Endothelial cell of umbilical vein (primary cell): ENCODE results near the gene CADM4. TPM values are rescaled to one million over a fixed set of nuclear protein-coding genes. Genes with fewer than 3 reads are reported as not detected.

Experiments
- BruUV-seq: library from RNA; stranded (reverse); fragments of 400-500 nt; replicated peaks from 2 replicates; lab custom pipeline; 2021; lab: Mats Ljungman, UMichigan
- CTCF ChIA-PET: fragments of 300-600, 350-600 bp; sonication (Branson Sonifier 250); formaldehyde crosslinking; loops from one replicate; lab custom pipeline; 2021; ENCODE audit warnings: antibody characterized with exemption, inconsistent platforms; lab: Charles Lee
- POLR2A ChIA-PET: fragments of 300-600, 350-600 bp; sonication (Branson Sonifier 250); formaldehyde crosslinking; loops from one replicate; lab custom pipeline; 2021; ENCODE audit warnings: antibody characterized with exemption, inconsistent platforms; lab: Charles Lee
- DNase-seq: peaks from one replicate; pipeline ENCODE4 v3.0.0-alpha.2; 2011; ENCODE audit warnings: low read depth, low spot score
- FAIRE-seq: peaks from 2 replicates; lab custom pipeline; 2011; peaks lifted over from hg19 to GRCh38; lab: Jason Lieb, UNC
- H2AFZ ChIP-seq: 2 replicates; pipeline ENCODE4 v1.6.0; 2012; ENCODE audit warnings: low read depth, low read length, control low read depth, inconsistent platforms
- H3K27ac ChIP-seq: 2 replicates; pipeline ENCODE4 v1.5.1; 2011; ENCODE audit warnings: low read depth, mild to moderate bottlenecking, control low read depth, low read length, moderate library complexity; ENCODE audit not compliant: insufficient read depth
- H3K27me3 ChIP-seq, 2 experiments: 2 replicates each; pipeline versions ENCODE4 v1.6.0 to v1.6.1; 2011; ENCODE audit warnings: low read length in 2 of 2, mixed read lengths in 1 of 2; ENCODE audit not compliant: control insufficient read depth in 2 of 2, insufficient read depth in 2 of 2
- H3K36me3 ChIP-seq, 2 experiments: 2 replicates in 1 of 2; 3 replicates in 1 of 2; pipeline ENCODE4 v1.5.1; 2011; ENCODE audit warnings: low read length in 2 of 2, mild to moderate bottlenecking in 1 of 2, moderate library complexity in 1 of 2; ENCODE audit not compliant: control insufficient read depth in 2 of 2, insufficient read depth in 2 of 2; ENCODE audit errors: extremely low read depth in 1 of 2
- H3K4me1 ChIP-seq: 3 replicates; pipeline ENCODE4 v1.5.1; 2011; ENCODE audit warnings: mild to moderate bottlenecking, low read length; ENCODE audit not compliant: control insufficient read depth, insufficient read depth; ENCODE audit errors: extremely low read depth
- H3K4me2 ChIP-seq: 2 replicates; pipeline ENCODE4 v1.6.1; 2011; ENCODE audit warnings: low read length, control low read depth, mixed read lengths; ENCODE audit not compliant: insufficient read depth
- H3K4me3 ChIP-seq, 3 experiments: fragments of 200-600 bp in 1 of 3; sonication (generic), shearing (Covaris generic) in 1 of 3; replicated peaks in 1 of 3; 2 replicates each; pipeline ENCODE4 v1.5.1; 2011 to 2016; ENCODE audit warnings: control low read depth in 3 of 3, low read length in 3 of 3, mild to moderate bottlenecking in 2 of 3, inconsistent platforms in 1 of 3, low read depth in 1 of 3, moderate library complexity in 1 of 3; ENCODE audit not compliant: insufficient read depth in 1 of 3
- H3K79me2 ChIP-seq: 2 replicates; pipeline ENCODE4 v1.6.0; 2012; ENCODE audit warnings: low read length, inconsistent platforms; ENCODE audit not compliant: control insufficient read depth, insufficient read depth
- H3K9ac ChIP-seq: replicated peaks from 2 replicates; pipeline ENCODE3; 2011; ENCODE audit warnings: low read length, control low read depth; ENCODE audit not compliant: insufficient read depth; ENCODE audit errors: extremely low read depth
- H3K9me1 ChIP-seq: replicated peaks from 3 replicates; pipeline ENCODE4 v1.6.0; 2011; ENCODE audit warnings: mild to moderate bottlenecking, low read length; ENCODE audit not compliant: control insufficient read depth, insufficient read depth; ENCODE audit errors: extremely low read depth
- H3K9me3 ChIP-seq: replicated peaks from 2 replicates; pipeline ENCODE4 v1.5.1; 2012; ENCODE audit warnings: low read length, inconsistent platforms; ENCODE audit not compliant: control insufficient read depth, insufficient read depth
- H4K20me1 ChIP-seq: replicated peaks from 2 replicates; pipeline ENCODE3; 2011; ENCODE audit warnings: mild to moderate bottlenecking, low read length; ENCODE audit not compliant: control insufficient read depth, insufficient read depth; ENCODE audit errors: extremely low read depth
- EZH2 ChIP-seq: IDR thresholded peaks from 2 replicates; pipeline ENCODE4 v1.6.1; 2012; ENCODE audit warnings: borderline replicate concordance, low read depth, mild to moderate bottlenecking, moderate library complexity, low read length, inconsistent platforms; ENCODE audit not compliant: severe bottlenecking
- JUN ChIP-seq: IDR thresholded peaks from 2 replicates; pipeline ENCODE4 v1.6.1; 2011; ENCODE audit warnings: borderline replicate concordance, low read depth; ENCODE audit not compliant: insufficient read length, insufficient read depth
- MAX ChIP-seq: IDR thresholded peaks from 2 replicates; pipeline ENCODE4 v1.6.1; 2011; ENCODE audit not compliant: insufficient read depth, insufficient read length
- MYC ChIP-seq: IDR thresholded peaks from one replicate; pipeline ENCODE4 v1.6.1; 2011; ENCODE audit warnings: mild to moderate bottlenecking, low read depth, low read length
- POLR2A ChIP-seq: IDR thresholded peaks from 2 replicates; pipeline ENCODE4 v1.6.1; 2012; ENCODE audit warnings: low read depth, mild to moderate bottlenecking, control low read depth, low read length
- POLR2AphosphoS5 ChIP-seq: IDR thresholded peaks from 2 replicates; pipeline ENCODE4 v1.6.1; 2012; ENCODE audit warnings: low read depth, mild to moderate bottlenecking, control low read depth, low read length, moderate library complexity; ENCODE audit not compliant: insufficient read depth
- dilution Hi-C: fragments of 300-500 bp; cut with MboI; formaldehyde crosslinking; loops from one replicate; pipeline ENCODE4 v1.15.0; 2019; ENCODE audit warnings: low sequenced_read_pairs; ENCODE audit not compliant: extremely low pct_ligation_motif_present
- intact Hi-C: fragments of 100-400 bp; cut with micrococcal nuclease; formaldehyde crosslinking; loops from one replicate; pipeline ENCODE4 v1.10.0; 2022
- polyA plus RNA-seq, 4 experiments: library from polyadenylated mRNA; depleted of rRNA in 3 of 4; stranded (reverse) in 3 of 4; unstranded in 1 of 4; fragments of >200 nt; gene quantifications; 2 replicates each; pipeline versions ENCODE4 v1.2.1 to v1.2.3, GENCODE V29; 2011 to 2012; ENCODE audit warnings: missing spikeins in 1 of 4
- total RNA-seq: library from RNA; stranded (reverse); gene quantifications from 2 replicates; pipeline ENCODE4 v1.2.3, GENCODE V29; 2021

The CADM4 gene
- total and polyA plus RNA-seq, 2 donors (not counting 3 experiments of a cell fraction or from before 2014, with no cell fraction given): 5.0 to 7.5 TPM

- FAIRE-seq: no peak
- Histone ChIP-seq H3K9me3 (no peaks in the 10 kb centered on the region), H3K9me1 (no peaks in the 10 kb centered on the region), H3K4me3 (no peak overlapping the region), H3K4me1 (peaks cover 19% of the 10 kb centered on the region), H2AFZ (no peak overlapping the region), H3K4me2 (no peak overlapping the region), H3K79me2 (peaks cover 27% of the 10 kb centered on the region), H3K36me3 (peaks cover 4 to 10% of the 10 kb centered on the region in 2 experiments), H3K9ac (no peak overlapping the region), H3K27me3 (no peaks in the 10 kb centered on the region), H4K20me1 (no peaks in the 10 kb centered on the region), H3K27ac (no peak overlapping the region)
- CTCF ChIA-PET: interaction anchor here (1.2 to 1.7 kb wide), 3 partner anchors 62 to 210 kb away, joined by 3 to 5 read pairs (median 4); no protein-coding TSS in a partner anchor
- intact Hi-C loops (no loop called here), dilution Hi-C loops (no loop called here)
- no peak for DNase-seq
- POLR2A ChIA-PET: no interaction called here
- BruUV-seq: no TSS peak
- TF ChIP-seq EZH2: no peak
- TF ChIP-seq POLR2AphosphoS5: no peak
- no peak for TF ChIP-seq MAX
- no peak for TF ChIP-seq MYC
- no peak for TF ChIP-seq POLR2A
- TF ChIP-seq JUN: no peak
Measured at GRCh38 chr19:43599635-43600295, 39.9 kb downstream of the CADM4 start.
